ENCODE results near the gene FBH1. TPM values are rescaled to one million over a fixed set of nuclear protein-coding genes. Genes with fewer than 3 reads are reported as not detected.

The FBH1 gene
- total and polyA plus RNA-seq, 9 of the 15 experiments (the other 6 are each of a cell fraction or from before 2014, with no cell fraction given) = 13.4 to 108 (median 77.8) TPM

- TF ChIP-seq PRDM10 (IDR thresholded peaks at IDR 0.05; ENCODE audit: partially characterized antibody) = no peak
- TF ChIP-seq SLC30A9 (CRISPR knock-in tag; IDR thresholded peaks at IDR 0.05) = no peak
- TF ChIP-seq ZNF184 (CRISPR knock-in tag; IDR thresholded peaks at IDR 0.05) = no peak
- TF ChIP-seq CBX8 (IDR thresholded peaks at IDR 0.05; ENCODE audit: borderline replicate concordance, extremely low read depth, low read depth, low read length, poor library complexity, severe bottlenecking) = no peak
- TF ChIP-seq DDX20 (tag; IDR thresholded peaks at IDR 0.05; ENCODE audit: low read depth) = no peak
- TF ChIP-seq HDAC6 (IDR thresholded peaks at IDR 0.05; ENCODE audit: low read depth, low read length) = no peak
- no peak for TF ChIP-seq E2F8 (IDR thresholded peaks at IDR 0.05; ENCODE audit: low read depth, partially characterized antibody)
- TF ChIP-seq SPI1 (IDR thresholded peaks at IDR 0.05; ENCODE audit: borderline replicate concordance, low read depth, low read length) = peak; percentile 37; the same call in 1 of the 2 replicates
- no peak for TF ChIP-seq ZNF174 (CRISPR knock-in tag; IDR thresholded peaks at IDR 0.05)
- no peak for TF ChIP-seq POLR2A (conservative IDR thresholded peaks at IDR 0.05)
- peak; percentile 89 for TF ChIP-seq DACH1 (IDR thresholded peaks at IDR 0.05; ENCODE audit: partially characterized antibody)
- TF ChIP-seq CTCF (IDR thresholded peaks at IDR 0.05 in 2 of 3, conservative IDR thresholded peaks at IDR 0.05 in 1 of 3; ENCODE audit: insufficient read depth in 2 of 3, low read depth in 1 of 3, low read length in 3 of 3) = no peak
- 0 out of 2 replicates have a peak, but pooled peaks have one; percentile 31 for TF ChIP-seq TCF3 (CRISPR knock-in tag; IDR thresholded peaks at IDR 0.05)
- no peak for TF ChIP-seq SRF (CRISPR knock-in tag; IDR thresholded peaks at IDR 0.05)
- no peak for TF ChIP-seq SIX5 (IDR thresholded peaks at IDR 0.05; ENCODE audit: borderline replicate concordance in 1 of 2, insufficient read depth in 1 of 2, low read depth in 1 of 2, low read length in 2 of 2)
- TF ChIP-seq MAZ (CRISPR knock-in tag; conservative IDR thresholded peaks at IDR 0.05 in 1 of 2, IDR thresholded peaks at IDR 0.05 in 1 of 2) = no peak
- TF ChIP-seq STAT5A (IDR thresholded peaks at IDR 0.05; ENCODE audit: borderline replicate concordance, low read length) = peak; percentile 82
- TF ChIP-seq MEF2A (IDR thresholded peaks at IDR 0.05; ENCODE audit: control insufficient read depth, low read depth, low read length) = peak; percentile 41; the same call in 1 of the 2 replicates
- no peak for TF ChIP-seq KDM5B (IDR thresholded peaks at IDR 0.05; ENCODE audit: insufficient replicate concordance, low read depth, low read length)
- TF ChIP-seq MEIS2 (IDR thresholded peaks at IDR 0.05; ENCODE audit: partially characterized antibody) = peak; percentile 18
Measured at GRCh38 chr10:5971315-5971832, 81.3 kb downstream of the FBH1 start (continued).

All from K562 (cell line).